Naive B cell (primary cell): ENCODE results near the gene CCDC159. TPM values are rescaled to one million over a fixed set of nuclear protein-coding genes. Genes with fewer than 3 reads are reported as not detected.
"Not testable (repeated sequence)": the region's sequence is repeated elsewhere in the genome, so short reads cannot be mapped to it uniquely, and the experiment has no call there.

ENCODE experiments used
- ATAC-seq, 2 donors: fragments of 150-1000 bp; cut with Tn5 transposase; 2 replicates each; pipeline ENCODE4 v1.10.0; 2021; ENCODE audit warnings: low read depth in 2 of 2, mild to moderate bottlenecking in 2 of 2, moderate library complexity in 2 of 2
- DNase-seq: peaks from one replicate; pipeline ENCODE4 v3.0.0; 2022
- H3K27ac Mint-ChIP-seq, 6 donors: one replicate each; pipeline ENCODE4 v1.8.0; 2020 to 2022; ENCODE audit warnings: mild to moderate bottlenecking in 6 of 6, mixed read lengths in 6 of 6, moderate library complexity in 5 of 6, inconsistent platforms in 2 of 6
- H3K27me3 Mint-ChIP-seq, 3 donors: one replicate each; pipeline ENCODE4 v1.8.0; 2021 to 2022; ENCODE audit warnings: mixed read lengths in 3 of 3, mild to moderate bottlenecking in 1 of 3
- H3K36me3 Mint-ChIP-seq, 2 donors: one replicate each; pipeline ENCODE4 v1.8.0; 2020 to 2022; ENCODE audit warnings: mixed read lengths in 2 of 2, inconsistent platforms in 1 of 2, mild to moderate bottlenecking in 1 of 2
- H3K4me1 Mint-ChIP-seq, 3 donors: one replicate each; pipeline ENCODE4 v1.8.0; 2020 to 2022; ENCODE audit warnings: mixed read lengths in 3 of 3, inconsistent platforms in 1 of 3, mild to moderate bottlenecking in 1 of 3, moderate library complexity in 1 of 3
- H3K4me3 Mint-ChIP-seq, 8 donors: one replicate each; pipeline ENCODE4 v1.8.0; 2020 to 2022; ENCODE audit warnings: mild to moderate bottlenecking in 8 of 8, mixed read lengths in 8 of 8, moderate library complexity in 8 of 8, inconsistent platforms in 2 of 8
- H3K9me3 Mint-ChIP-seq, 7 donors: one replicate each; pipeline ENCODE4 v1.8.0; 2020 to 2022; ENCODE audit warnings: mixed read lengths in 7 of 7, mild to moderate bottlenecking in 5 of 7, inconsistent platforms in 2 of 7, moderate library complexity in 1 of 7
- polyA plus RNA-seq, 6 donors: library from polyadenylated mRNA; unstranded; fragments of 300-500 nt; fragmentation: Illumina TruSeq; gene quantifications; one replicate each; pipeline ENCODE4 v1.2.3, GENCODE V29; 2021; ENCODE audit warnings: low read depth in 6 of 6

CCDC159 gene
- polyA plus RNA-seq, 6 donors from 2014 or later: 13.2 to 25.0 (median 16.2) TPM

- H3K27ac Mint-ChIP-seq: peak overlapping the region in 5 of 6 donors; percentile 24 to 92 (median 76)
- H3K27me3 Mint-ChIP-seq: peaks cover 0 to 7% (median 0%) of the 10 kb centered on the region in 3 donors
- DNase-seq (no peak), ATAC-seq (no peak)
- no peaks in the 10 kb centered on the region for H3K9me3 Mint-ChIP-seq
- peak overlapping the region in 3 of 8 donors; percentile 47 to 85 (median 72) for H3K4me3 Mint-ChIP-seq
- H3K4me1 Mint-ChIP-seq: peaks cover 30 to 48% (median 40%) of the 10 kb centered on the region in 3 donors
- no peaks in the 10 kb centered on the region for H3K36me3 Mint-ChIP-seq
Observed at GRCh38 chr19:11324748-11325389, 21.4 kb upstream of the CCDC159 start.

- no peak for ATAC-seq
- peaks cover 28 to 44% (median 36%) of the 10 kb centered on the region in 3 donors for H3K4me1 Mint-ChIP-seq
- H3K27me3 Mint-ChIP-seq: peaks cover 0 to 7% (median 0%) of the 10 kb centered on the region in 3 donors
Observed at GRCh38 chr19:11325544-11325943, 20.8 kb upstream of the CCDC159 start.

GRCh38 chr19:11330127-11330526, 16.2 kb upstream of the CCDC159 start:
- no peak overlapping the region for H3K4me3 Mint-ChIP-seq
- no peaks in the 10 kb centered on the region for H3K4me1 Mint-ChIP-seq
- no peak for DNase-seq
- no peaks in the 10 kb centered on the region for H3K27me3 Mint-ChIP-seq
- peak overlapping the region in 1 of 6 donors; percentile 70 for H3K27ac Mint-ChIP-seq
- no peak for ATAC-seq
- H3K36me3 Mint-ChIP-seq: peaks cover 7 to 11% of the 10 kb centered on the region in 2 donors
- H3K9me3 Mint-ChIP-seq: peaks cover 0 to 2% (median 0%) of the 10 kb centered on the region in 7 donors

More at GRCh38 chr19:11325544-11325943, 20.8 kb upstream of the CCDC159 start:
- peak overlapping the region in 1 of 6 donors; percentile 76 for H3K27ac Mint-ChIP-seq
- H3K4me3 Mint-ChIP-seq: peak overlapping the region in 1 of 8 donors; percentile 40
- no peaks in the 10 kb centered on the region for H3K9me3 Mint-ChIP-seq
- H3K36me3 Mint-ChIP-seq: no peaks in the 10 kb centered on the region
- DNase-seq: no peak

- ATAC-seq: no peak
Observed at GRCh38 chr19:11331502-11331901, 14.8 kb upstream of the CCDC159 start.

GRCh38 chr19:11332822-11333221, 13.5 kb upstream of the CCDC159 start:
- Mint-ChIP-seq H3K36me3 (peaks cover 12 to 18% of the 10 kb centered on the region in 2 donors), H3K4me3 (no peak overlapping the region), H3K27me3 (no peaks in the 10 kb centered on the region), H3K4me1 (peaks cover 1 to 10% (median 8%) of the 10 kb centered on the region in 3 donors), H3K9me3 (peaks cover 0 to 6% (median 0%) of the 10 kb centered on the region in 7 donors), H3K27ac (no peak overlapping the region)
- no peak for ATAC-seq
- no peak for DNase-seq

More at GRCh38 chr19:11331502-11331901, 14.8 kb upstream of the CCDC159 start:
- H3K36me3 Mint-ChIP-seq: peaks cover 12 to 18% of the 10 kb centered on the region in 2 donors
- no peak overlapping the region for H3K4me3 Mint-ChIP-seq
- no peaks in the 10 kb centered on the region for H3K4me1 Mint-ChIP-seq
- H3K27ac Mint-ChIP-seq: peak overlapping the region in 2 of 6 donors; percentile 8 to 73
- no peak for DNase-seq
- peaks cover 0 to 4% (median 0%) of the 10 kb centered on the region in 7 donors for H3K9me3 Mint-ChIP-seq
- no peaks in the 10 kb centered on the region for H3K27me3 Mint-ChIP-seq

GRCh38 chr19:11333838-11334237, 12.5 kb upstream of the CCDC159 start:
- Mint-ChIP-seq H3K36me3 (peaks cover 12 to 18% of the 10 kb centered on the region in 2 donors), H3K27ac (peak overlapping the region in 1 of 6 donors; percentile 78), H3K4me1 (peaks cover 8 to 18% (median 18%) of the 10 kb centered on the region in 3 donors)
- not testable (repeated sequence) for H3K27me3 Mint-ChIP-seq, H3K4me3 Mint-ChIP-seq, DNase-seq, H3K9me3 Mint-ChIP-seq
- peak in 1 of 2 donors; percentile 38 for ATAC-seq

- ATAC-seq: no peak
Observed at GRCh38 chr19:11335449-11336146, 10.7 kb upstream of the CCDC159 start.

GRCh38 chr19:11337080-11337479, 9.2 kb upstream of the CCDC159 start:
- no peak for DNase-seq
- Mint-ChIP-seq H3K4me1 (peaks cover 12 to 28% (median 27%) of the 10 kb centered on the region in 3 donors), H3K4me3 (peak overlapping the region in 3 of 8 donors; percentile 1 to 65 (median 64)), H3K27ac (peak overlapping the region in 1 of 6 donors; percentile 24), H3K27me3 (no peaks in the 10 kb centered on the region), H3K36me3 (peaks cover 12 to 18% of the 10 kb centered on the region in 2 donors), H3K9me3 (peaks cover 0 to 6% (median 0%) of the 10 kb centered on the region in 7 donors)
- peak in 1 of 2 donors; percentile 32 for ATAC-seq

More at GRCh38 chr19:11335449-11336146, 10.7 kb upstream of the CCDC159 start:
- Mint-ChIP-seq H3K27ac (peak overlapping the region in 2 of 6 donors; percentile 69 to 91), H3K36me3 (peaks cover 12 to 18% of the 10 kb centered on the region in 2 donors), H3K4me3 (peak overlapping the region in 2 of 8 donors; percentile 27 to 35), H3K9me3 (peaks cover 0 to 6% (median 0%) of the 10 kb centered on the region in 7 donors), H3K27me3 (no peaks in the 10 kb centered on the region), H3K4me1 (peaks cover 12 to 28% (median 27%) of the 10 kb centered on the region in 3 donors)
- DNase-seq: no peak

- H3K27ac Mint-ChIP-seq: no peak overlapping the region
Observed at GRCh38 chr19:11338121-11338520, 8.2 kb upstream of the CCDC159 start.

GRCh38 chr19:11338569-11339253, 7.6 kb upstream of the CCDC159 start:
- no peak for DNase-seq
- peaks cover 12 to 28% (median 27%) of the 10 kb centered on the region in 3 donors for H3K4me1 Mint-ChIP-seq

More at GRCh38 chr19:11338121-11338520, 8.2 kb upstream of the CCDC159 start:
- Mint-ChIP-seq H3K36me3 (peaks cover 6 to 10% of the 10 kb centered on the region in 2 donors), H3K9me3 (peaks cover 0 to 5% (median 0%) of the 10 kb centered on the region in 7 donors), H3K27me3 (no peaks in the 10 kb centered on the region), H3K4me3 (peak overlapping the region in 4 of 8 donors; percentile 5 to 85 (median 58)), H3K4me1 (peaks cover 12 to 28% (median 27%) of the 10 kb centered on the region in 3 donors)
- no peak for DNase-seq
- no peak for ATAC-seq

GRCh38 chr19:11339254-11340098, 6.8 kb upstream of the CCDC159 start, which contains the start of gene RAB3D:
Gene RAB3D (minus strand): TSS chr19:11339657. CDS start chr19:11337399, 2,258 bp downstream.
- Mint-ChIP-seq H3K36me3 (peaks cover 6 to 8% of the 10 kb centered on the region in 2 donors), H3K4me3 (peak within 1 kb of the TSS; percentile 70 to 88 (median 86)), H3K4me1 (peaks cover 15 to 31% (median 31%) of the 10 kb centered on the region in 3 donors), H3K27me3 (no peaks in the 10 kb centered on the region), H3K9me3 (peaks cover 0 to 5% (median 0%) of the 10 kb centered on the region in 7 donors), H3K27ac (peak within 1 kb of the TSS in 5 of 6 donors; percentile 29 to 69 (median 54))
- DNase-seq (peak; percentile 59), ATAC-seq (peak; percentile 89 to 90)

More at GRCh38 chr19:11338569-11339253, 7.6 kb upstream of the CCDC159 start:
- Mint-ChIP-seq H3K4me3 (peak overlapping the region; percentile 70 to 88 (median 86)), H3K9me3 (peaks cover 0 to 5% (median 0%) of the 10 kb centered on the region in 7 donors), H3K36me3 (peaks cover 6 to 8% of the 10 kb centered on the region in 2 donors), H3K27ac (peak overlapping the region in 4 of 6 donors; percentile 29 to 69 (median 59)), H3K27me3 (no peaks in the 10 kb centered on the region)
- no peak for ATAC-seq

- ATAC-seq, H3K9me3 Mint-ChIP-seq, H3K36me3 Mint-ChIP-seq, DNase-seq, H3K27me3 Mint-ChIP-seq: not testable (repeated sequence)
- Mint-ChIP-seq H3K27ac (peak overlapping the region in 1 of 6 donors; percentile 32), H3K4me3 (peak overlapping the region; percentile 70 to 88 (median 86)), H3K4me1 (peaks cover 18 to 37% (median 36%) of the 10 kb centered on the region in 3 donors)
Observed at GRCh38 chr19:11340099-11340467, 6.2 kb upstream of the CCDC159 start.
